A549 (cell line): ENCODE data around the gene CPLX1. TPM values are rescaled to one million over a fixed set of nuclear protein-coding genes. Genes with fewer than 3 reads are reported as not detected.
"Not testable (repeated sequence)": the region's sequence is repeated elsewhere in the genome, so short reads cannot be mapped to it uniquely, and the experiment has no call there.

Experiments
- ATAC-seq, 2 experiments: fragments of 200-7000 bp in 1 of 2; fragments of >200 bp in 1 of 2; cut with Nextera tagmentation in 1 of 2; cut with Tn5 transposase in 1 of 2; 3 replicates each; pipeline versions ENCODE4 v1.8.0 to v1.9.1; 2018 to 2020; ENCODE audit warnings: mild to moderate bottlenecking in 1 of 2, moderate library complexity in 1 of 2
- CTCF ChIA-PET: fragments of 300-600 bp; sonication (Branson Sonifier 250); formaldehyde crosslinking; extraction: SDS; loops from one replicate; lab custom pipeline; 2021; ENCODE audit warnings: antibody characterized with exemption, inconsistent platforms; lab: Yijun Ruan, JAX
- POLR2A ChIA-PET: fragments of 350-600 bp; formaldehyde crosslinking; extraction: SDS; loops from one replicate; lab custom pipeline; 2021; ENCODE audit warnings: antibody characterized with exemption, inconsistent platforms; lab: Yijun Ruan, JAX
- DNase-seq, 2 experiments: peaks; one replicate each; pipeline versions ENCODE4 v3.0.0 to v3.0.0-alpha.2; 2011 to 2016; ENCODE audit warnings: low read depth in 1 of 2, low spot score in 1 of 2
- FAIRE-seq: peaks from 2 replicates; lab custom pipeline; 2011; peaks lifted over from hg19 to GRCh38; lab: Jason Lieb, UNC
- H3K27ac ChIP-seq, 2 experiments: fragments of >200 bp; sonication (Bioruptor Twin); formaldehyde crosslinking; 3 replicates each; pipeline ENCODE4 v1.5.1; 2016 to 2017
- H3K4me1 ChIP-seq: fragments of >200 bp; sonication (Bioruptor Twin); formaldehyde crosslinking; 3 replicates; pipeline ENCODE4 v1.6.1; 2016
- H3K4me2 ChIP-seq: fragments of >200 bp; sonication (Bioruptor Twin); formaldehyde crosslinking; 3 replicates; pipeline ENCODE4 v1.6.1; 2016
- H3K4me3 ChIP-seq: fragments of >200 bp; sonication (Bioruptor Twin); formaldehyde crosslinking; 3 replicates; pipeline ENCODE4 v1.5.1; 2016
- H3K9me3 ChIP-seq: fragments of >200 bp; sonication (Bioruptor Twin); formaldehyde crosslinking; 3 replicates; pipeline ENCODE4 v1.6.1; 2016
- CBX8 ChIP-seq: fragments of 200-600 bp; sonication (generic); IDR thresholded peaks from 2 replicates; pipeline ENCODE4 v1.6.1; 2016
- CEBPB ChIP-seq, 2 experiments: fragments of >200 bp in 1 of 2; sonication (Bioruptor Twin) in 1 of 2; formaldehyde crosslinking in 1 of 2; IDR thresholded peaks; 2 replicates each; pipeline ENCODE4 v1.6.1; 2012 to 2016
- CHD4 ChIP-seq: fragments of 200-600 bp; sonication (generic); IDR thresholded peaks from 2 replicates; pipeline ENCODE4 v1.6.1; 2016; ENCODE audit warnings: antibody characterized with exemption, mild to moderate bottlenecking, borderline replicate concordance
- EHF ChIP-seq: fragments of 250-450 bp; sonication (Bioruptor Pico); IDR thresholded peaks from 2 replicates; pipeline ENCODE4 v1.5.0; 2020; ENCODE audit warnings: mild to moderate bottlenecking
- EHMT2 ChIP-seq: fragments of 200-600 bp; sonication (generic); IDR thresholded peaks from 2 replicates; pipeline ENCODE4 v1.6.1; 2016; ENCODE audit warnings: antibody characterized with exemption, low read depth, mild to moderate bottlenecking, moderate library complexity
- EP300 ChIP-seq, 2 experiments: fragments of >200 bp; sonication (Bioruptor Twin); formaldehyde crosslinking; IDR thresholded peaks; 2 replicates in 1 of 2; 3 replicates in 1 of 2; pipeline ENCODE4 v1.6.1; 2016 to 2017
- FOXS1 ChIP-seq: fragments of 250-450 bp; sonication (Bioruptor Pico); IDR thresholded peaks from 2 replicates; pipeline ENCODE4 v1.5.0; 2020; ENCODE audit warnings: mild to moderate bottlenecking, moderate library complexity
- GATA3 ChIP-seq: IDR thresholded peaks from 2 replicates; pipeline ENCODE4 v1.6.1; 2012; ENCODE audit warnings: borderline replicate concordance
- HDAC2 ChIP-seq: fragments of 200-600 bp; sonication (generic); IDR thresholded peaks from 2 replicates; pipeline ENCODE4 v1.6.1; 2016
- HEYL ChIP-seq: fragments of 250-450 bp; sonication (Bioruptor Pico); IDR thresholded peaks from 2 replicates; pipeline ENCODE4 v1.8.0; 2021; ENCODE audit warnings: mild to moderate bottlenecking, moderate library complexity
- HOXA7 ChIP-seq: fragments of 250-450 bp; sonication (Bioruptor Pico); IDR thresholded peaks from 2 replicates; pipeline ENCODE4 v1.5.0; 2020; ENCODE audit warnings: mild to moderate bottlenecking, moderate library complexity
- HOXB5 ChIP-seq: fragments of 250-450 bp; sonication (Bioruptor Pico); IDR thresholded peaks from 2 replicates; pipeline ENCODE4 v1.5.0; 2020; ENCODE audit warnings: mild to moderate bottlenecking, moderate library complexity
- JUN ChIP-seq, 2 experiments: fragments of >200 bp; sonication (Bioruptor Twin); formaldehyde crosslinking; IDR thresholded peaks; 2 replicates in 1 of 2; 3 replicates in 1 of 2; pipeline ENCODE4 v1.6.1; 2016 to 2017
- JUNB ChIP-seq: fragments of >200 bp; sonication (Bioruptor Twin); formaldehyde crosslinking; IDR thresholded peaks from 2 replicates; pipeline ENCODE4 v1.6.1; 2016
- KDM5A ChIP-seq: fragments of 200-600 bp; sonication (generic); IDR thresholded peaks from 2 replicates; pipeline ENCODE4 v1.6.1; 2016; ENCODE audit warnings: antibody characterized with exemption, mild to moderate bottlenecking
- MAFK ChIP-seq: fragments of 450-650 bp; IDR thresholded peaks from 2 replicates; pipeline ENCODE4 v1.6.1; 2014; ENCODE audit not compliant: partially characterized antibody
- MYC ChIP-seq: IDR thresholded peaks from 2 replicates; pipeline ENCODE4 v1.6.1; 2012; ENCODE audit warnings: mild to moderate bottlenecking, inconsistent platforms, low read length, improper control_type of control experiment, borderline replicate concordance
- NFE2L2 ChIP-seq: fragments of 150-350 bp; conservative IDR thresholded peaks from 2 replicates; pipeline ENCODE4 v1.6.1; 2014; ENCODE audit warnings: low read length
- NR3C1 ChIP-seq: fragments of >200 bp; sonication (Bioruptor Twin); formaldehyde crosslinking; IDR thresholded peaks from 3 replicates; pipeline ENCODE4 v1.6.1; 2017
- PHF8 ChIP-seq: fragments of 200-600 bp; sonication (generic); IDR thresholded peaks from 2 replicates; pipeline ENCODE4 v1.6.1; 2016; ENCODE audit warnings: low read depth, mild to moderate bottlenecking, antibody characterized with exemption, moderate library complexity, borderline replicate concordance
- RNF2 ChIP-seq: fragments of 200-600 bp; sonication (generic); IDR thresholded peaks from 2 replicates; pipeline ENCODE4 v1.6.1; 2016; ENCODE audit warnings: low read depth, mild to moderate bottlenecking, antibody characterized with exemption, moderate library complexity, borderline replicate concordance
- TP53 ChIP-seq: fragments of 250-450 bp; sonication (Bioruptor Pico); IDR thresholded peaks from 2 replicates; pipeline ENCODE4 v1.5.0; 2021; ENCODE audit warnings: mild to moderate bottlenecking, moderate library complexity
- ZNF302 ChIP-seq: fragments of 250-450 bp; sonication (Bioruptor Pico); IDR thresholded peaks from 2 replicates; pipeline ENCODE4 v1.9.0; 2021; ENCODE audit warnings: inconsistent platforms, mild to moderate bottlenecking, moderate library complexity
- WGBS: methylation state at CpG from one replicate; pipeline ENCODE4 v1.1.6; 2017; ENCODE audit errors: missing lambda C conversion rate; 5-methylcytosine and 5-hydroxymethylcytosine counted together
- polyA plus RNA-seq, 4 experiments: library from polyadenylated mRNA; depleted of rRNA in 3 of 4; stranded (reverse); fragments of >200 nt; fragmentation: RNase III in 1 of 4; extraction: RNeasy Plus Mini Kit Qiagen cat#74134 plus additional on column Dnase treatment in 1 of 4; gene quantifications; 2 replicates in 3 of 4; 3 replicates in 1 of 4; pipeline ENCODE4 v1.2.3, GENCODE V29; 2011 to 2017
- TF ChIP-seq, protein P1 (sequence below): fragments of 150-350 bp; IDR thresholded peaks from 2 replicates; pipeline ENCODE4 v1.6.1; 2014; ENCODE audit warnings: low read depth, mild to moderate bottlenecking, low read length
- TF ChIP-seq, protein P2 (sequence below): fragments of 250-450 bp; sonication (Bioruptor Pico); IDR thresholded peaks from 2 replicates; pipeline ENCODE4 v1.5.0; 2020; ENCODE audit warnings: low read depth, mild to moderate bottlenecking, moderate library complexity
- TF ChIP-seq, protein P3 (sequence below): fragments of 450-650 bp; IDR thresholded peaks from 2 replicates; pipeline ENCODE4 v1.6.1; 2014; ENCODE audit warnings: antibody characterized with exemption
- TF ChIP-seq, protein P4 (sequence below): fragments of 200-600 bp; sonication (generic); IDR thresholded peaks from 2 replicates; pipeline ENCODE4 v1.6.1; 2016; ENCODE audit warnings: antibody characterized with exemption, mild to moderate bottlenecking, moderate library complexity
- TF ChIP-seq, protein P5 (sequence below): IDR thresholded peaks from 2 replicates; pipeline ENCODE4 v1.6.1; 2012
- TF ChIP-seq, protein P6 (sequence below): IDR thresholded peaks from 2 replicates; pipeline ENCODE4 v1.6.1; 2012

CPLX1 gene
- polyA plus RNA-seq, 2 of the 4 experiments (the other 2 are of a cell fraction) = 0.19 to 0.57 TPM

DNA sequence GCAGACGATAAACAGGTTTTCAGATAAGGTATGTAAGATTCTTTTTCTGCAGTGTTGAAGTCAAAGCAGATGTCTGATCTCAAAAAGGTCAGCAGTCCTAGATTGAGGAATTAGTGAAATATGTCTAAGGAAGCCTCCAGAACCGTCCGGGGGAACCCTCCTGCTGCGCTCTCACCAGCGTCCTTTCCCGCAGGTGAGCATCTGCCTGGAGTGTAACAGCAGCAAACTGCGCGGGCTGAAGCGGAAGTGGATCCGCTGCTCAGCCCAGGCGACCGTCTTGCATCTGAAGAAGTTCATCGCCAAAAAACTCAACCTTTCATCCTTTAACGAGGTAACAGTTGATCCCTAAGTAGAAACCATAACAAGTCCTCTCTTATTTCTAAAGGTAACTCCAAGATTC lies 64.8 kb downstream of the CPLX1 start:
- ATAC-seq = no peak
- POLR2A ChIA-PET = no interaction called here
- TF ChIP-seq, protein P1, sequence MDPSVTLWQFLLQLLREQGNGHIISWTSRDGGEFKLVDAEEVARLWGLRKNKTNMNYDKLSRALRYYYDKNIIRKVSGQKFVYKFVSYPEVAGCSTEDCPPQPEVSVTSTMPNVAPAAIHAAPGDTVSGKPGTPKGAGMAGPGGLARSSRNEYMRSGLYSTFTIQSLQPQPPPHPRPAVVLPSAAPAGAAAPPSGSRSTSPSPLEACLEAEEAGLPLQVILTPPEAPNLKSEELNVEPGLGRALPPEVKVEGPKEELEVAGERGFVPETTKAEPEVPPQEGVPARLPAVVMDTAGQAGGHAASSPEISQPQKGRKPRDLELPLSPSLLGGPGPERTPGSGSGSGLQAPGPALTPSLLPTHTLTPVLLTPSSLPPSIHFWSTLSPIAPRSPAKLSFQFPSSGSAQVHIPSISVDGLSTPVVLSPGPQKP = no peak
- TF ChIP-seq NFE2L2 = no peak
- TF ChIP-seq JUNB = no peak
- no peak for TF ChIP-seq HEYL (CRISPR knock-in tag)
- no peak for TF ChIP-seq GATA3
- TF ChIP-seq ZNF302 (CRISPR knock-in tag) = no peak
- no peak for TF ChIP-seq CBX8
- no peak for TF ChIP-seq HDAC2
- TF ChIP-seq FOXS1 (CRISPR knock-in tag) = no peak
- TF ChIP-seq EHMT2 = no peak
- TF ChIP-seq PHF8 = no peak
- no peak for TF ChIP-seq TP53 (CRISPR knock-in tag)
- no peak for TF ChIP-seq MAFK
- no peak for TF ChIP-seq KDM5A
- TF ChIP-seq, protein P2, sequence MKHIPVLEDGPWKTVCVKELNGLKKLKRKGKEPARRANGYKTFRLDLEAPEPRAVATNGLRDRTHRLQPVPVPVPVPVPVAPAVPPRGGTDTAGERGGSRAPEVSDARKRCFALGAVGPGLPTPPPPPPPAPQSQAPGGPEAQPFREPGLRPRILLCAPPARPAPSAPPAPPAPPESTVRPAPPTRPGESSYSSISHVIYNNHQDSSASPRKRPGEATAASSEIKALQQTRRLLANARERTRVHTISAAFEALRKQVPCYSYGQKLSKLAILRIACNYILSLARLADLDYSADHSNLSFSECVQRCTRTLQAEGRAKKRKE = no peak
- TF ChIP-seq HOXB5 (CRISPR knock-in tag) = no peak
- TF ChIP-seq, all 56 proteins: peak for 0
- Histone ChIP-seq H3K4me1 (peaks cover 6% of the 10 kb centered on the region; the same call in 1 of the 3 replicates), H3K4me3 (no peak overlapping the region), H3K4me2 (no peak overlapping the region), H3K27ac (no peak overlapping the region), H3K9me3 (no peaks in the 10 kb centered on the region)
- DNase-seq = no peak
- CTCF ChIA-PET = no interaction called here
- no peak for FAIRE-seq
- WGBS = 96% methylated on average over 14 of the region's 14 CpGs

DNA sequence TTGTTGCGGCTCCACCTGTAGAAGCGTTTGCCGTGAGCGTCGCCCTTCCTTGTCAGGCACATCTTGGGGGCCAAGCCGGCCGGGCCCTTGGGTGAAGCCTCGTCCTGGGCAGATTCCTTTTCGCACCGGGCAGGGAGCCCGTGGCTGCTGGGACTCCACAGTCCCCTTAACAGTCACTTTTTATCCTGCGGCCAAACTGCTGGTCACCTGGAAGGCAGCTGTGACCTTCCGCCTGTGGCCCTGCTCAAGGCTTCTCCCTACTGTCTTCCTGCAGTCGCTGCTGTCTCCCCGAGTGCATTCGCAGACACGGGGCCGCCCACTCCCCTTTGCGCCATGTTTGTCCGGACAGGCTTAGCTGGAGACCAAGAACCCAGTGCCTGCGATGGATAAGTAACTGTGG lies 65.3 kb downstream of the CPLX1 start:
- 94% methylated on average over 20 of the region's 21 CpGs for WGBS
- POLR2A ChIA-PET = no interaction called here
- TF ChIP-seq CHD4 (no peak), HEYL (CRISPR knock-in tag) (no peak), RNF2 (no peak), ZNF302 (CRISPR knock-in tag) (no peak), EP300 (IDR thresholded peaks at IDR 0.05) (no peak), NR3C1 (no peak), NFE2L2 (no peak), EHF (CRISPR knock-in tag) (no peak), HOXA7 (no peak), JUN (IDR thresholded peaks at IDR 0.05) (no peak), CEBPB (IDR thresholded peaks at IDR 0.05) (no peak), PHF8 (no peak), MYC (no peak)
- TF ChIP-seq, protein P3, sequence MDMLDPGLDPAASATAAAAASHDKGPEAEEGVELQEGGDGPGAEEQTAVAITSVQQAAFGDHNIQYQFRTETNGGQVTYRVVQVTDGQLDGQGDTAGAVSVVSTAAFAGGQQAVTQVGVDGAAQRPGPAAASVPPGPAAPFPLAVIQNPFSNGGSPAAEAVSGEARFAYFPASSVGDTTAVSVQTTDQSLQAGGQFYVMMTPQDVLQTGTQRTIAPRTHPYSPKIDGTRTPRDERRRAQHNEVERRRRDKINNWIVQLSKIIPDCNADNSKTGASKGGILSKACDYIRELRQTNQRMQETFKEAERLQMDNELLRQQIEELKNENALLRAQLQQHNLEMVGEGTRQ = no peak
- TF ChIP-seq, protein P4, sequence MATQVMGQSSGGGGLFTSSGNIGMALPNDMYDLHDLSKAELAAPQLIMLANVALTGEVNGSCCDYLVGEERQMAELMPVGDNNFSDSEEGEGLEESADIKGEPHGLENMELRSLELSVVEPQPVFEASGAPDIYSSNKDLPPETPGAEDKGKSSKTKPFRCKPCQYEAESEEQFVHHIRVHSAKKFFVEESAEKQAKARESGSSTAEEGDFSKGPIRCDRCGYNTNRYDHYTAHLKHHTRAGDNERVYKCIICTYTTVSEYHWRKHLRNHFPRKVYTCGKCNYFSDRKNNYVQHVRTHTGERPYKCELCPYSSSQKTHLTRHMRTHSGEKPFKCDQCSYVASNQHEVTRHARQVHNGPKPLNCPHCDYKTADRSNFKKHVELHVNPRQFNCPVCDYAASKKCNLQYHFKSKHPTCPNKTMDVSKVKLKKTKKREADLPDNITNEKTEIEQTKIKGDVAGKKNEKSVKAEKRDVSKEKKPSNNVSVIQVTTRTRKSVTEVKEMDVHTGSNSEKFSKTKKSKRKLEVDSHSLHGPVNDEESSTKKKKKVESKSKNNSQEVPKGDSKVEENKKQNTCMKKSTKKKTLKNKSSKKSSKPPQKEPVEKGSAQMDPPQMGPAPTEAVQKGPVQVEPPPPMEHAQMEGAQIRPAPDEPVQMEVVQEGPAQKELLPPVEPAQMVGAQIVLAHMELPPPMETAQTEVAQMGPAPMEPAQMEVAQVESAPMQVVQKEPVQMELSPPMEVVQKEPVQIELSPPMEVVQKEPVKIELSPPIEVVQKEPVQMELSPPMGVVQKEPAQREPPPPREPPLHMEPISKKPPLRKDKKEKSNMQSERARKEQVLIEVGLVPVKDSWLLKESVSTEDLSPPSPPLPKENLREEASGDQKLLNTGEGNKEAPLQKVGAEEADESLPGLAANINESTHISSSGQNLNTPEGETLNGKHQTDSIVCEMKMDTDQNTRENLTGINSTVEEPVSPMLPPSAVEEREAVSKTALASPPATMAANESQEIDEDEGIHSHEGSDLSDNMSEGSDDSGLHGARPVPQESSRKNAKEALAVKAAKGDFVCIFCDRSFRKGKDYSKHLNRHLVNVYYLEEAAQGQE = no peak
- TF ChIP-seq, protein P5, sequence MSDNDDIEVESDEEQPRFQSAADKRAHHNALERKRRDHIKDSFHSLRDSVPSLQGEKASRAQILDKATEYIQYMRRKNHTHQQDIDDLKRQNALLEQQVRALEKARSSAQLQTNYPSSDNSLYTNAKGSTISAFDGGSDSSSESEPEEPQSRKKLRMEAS = no peak
- TF ChIP-seq, protein P6, sequence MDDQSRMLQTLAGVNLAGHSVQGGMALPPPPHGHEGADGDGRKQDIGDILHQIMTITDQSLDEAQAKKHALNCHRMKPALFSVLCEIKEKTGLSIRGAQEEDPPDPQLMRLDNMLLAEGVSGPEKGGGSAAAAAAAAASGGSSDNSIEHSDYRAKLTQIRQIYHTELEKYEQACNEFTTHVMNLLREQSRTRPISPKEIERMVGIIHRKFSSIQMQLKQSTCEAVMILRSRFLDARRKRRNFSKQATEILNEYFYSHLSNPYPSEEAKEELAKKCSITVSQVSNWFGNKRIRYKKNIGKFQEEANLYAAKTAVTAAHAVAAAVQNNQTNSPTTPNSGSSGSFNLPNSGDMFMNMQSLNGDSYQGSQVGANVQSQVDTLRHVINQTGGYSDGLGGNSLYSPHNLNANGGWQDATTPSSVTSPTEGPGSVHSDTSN = no peak
- peaks cover 2% of the 10 kb centered on the region; the same call in 1 of the 3 replicates for H3K4me1 ChIP-seq
- FAIRE-seq (no peak), DNase-seq (no peak), ATAC-seq (no peak)
- no peak overlapping the region for H3K27ac ChIP-seq
- H3K4me3 ChIP-seq = no peak overlapping the region
- no peak overlapping the region for H3K4me2 ChIP-seq
- no peaks in the 10 kb centered on the region for H3K9me3 ChIP-seq
- CTCF ChIA-PET = no interaction called here

DNA sequence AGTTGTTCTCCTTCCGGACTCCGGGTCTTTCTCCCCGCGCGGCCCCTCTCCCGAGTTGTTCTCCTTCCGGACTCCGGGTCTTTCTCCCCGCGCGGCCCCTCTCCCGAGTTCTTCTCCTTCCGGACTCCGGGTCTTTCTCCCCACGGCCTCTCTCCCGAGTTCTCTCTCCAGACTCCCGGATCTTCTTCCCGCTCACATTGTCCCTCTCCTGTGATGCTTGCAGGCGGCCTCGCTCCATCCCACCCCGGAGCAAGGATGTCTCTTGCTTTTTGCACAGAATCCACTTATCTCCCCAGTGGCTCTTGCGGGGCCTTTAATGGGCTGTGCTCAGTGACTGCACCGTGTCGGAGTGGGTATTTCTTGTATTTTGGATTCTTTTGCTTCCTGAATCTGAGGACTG lies 66.1 kb downstream of the CPLX1 start:
- H3K4me1 ChIP-seq, H3K4me3 ChIP-seq, H3K27ac ChIP-seq, CTCF ChIA-PET, DNase-seq, POLR2A ChIA-PET, H3K9me3 ChIP-seq, ATAC-seq, FAIRE-seq, H3K4me2 ChIP-seq: not testable (repeated sequence)
- WGBS = 97% methylated on average over 17 of the region's 24 CpGs
